Activated CD8-positive, alpha-beta T cell treated with anti-CD3 and anti-CD28 coated beads for 36 hours (primary cell): ENCODE measurements around the gene UQCC3. TPM values are rescaled to one million over a fixed set of nuclear protein-coding genes. Genes with fewer than 3 reads are reported as not detected.
"Not testable (repeated sequence)": the region's sequence is repeated elsewhere in the genome, so short reads cannot be mapped to it uniquely, and the experiment has no call there.

Experiments
- ATAC-seq: fragments of 200-7000 bp; cut with Tn5 transposase; one replicate; pipeline ENCODE4 v1.10.0; 2021; ENCODE audit warnings: mild to moderate bottlenecking, moderate library complexity
- CTCF ChIA-PET: fragments of 350-600 bp; sonication (Branson Sonifier 250); formaldehyde crosslinking; loops from one replicate; lab custom pipeline; 2021; ENCODE audit warnings: antibody characterized with exemption; lab: Charles Lee
- POLR2A ChIA-PET: fragments of 350-600 bp; sonication (Branson Sonifier 250); formaldehyde crosslinking; loops from one replicate; lab custom pipeline; 2021; ENCODE audit warnings: antibody characterized with exemption; lab: Charles Lee
- DNase-seq: peaks from one replicate; pipeline ENCODE4 v3.0.0-alpha.2; 2020
- H3K27ac Mint-ChIP-seq: one replicate; pipeline ENCODE4 v1.8.0; 2021; ENCODE audit warnings: mild to moderate bottlenecking, mixed read lengths
- H3K27me3 Mint-ChIP-seq: one replicate; pipeline ENCODE4 v1.8.0; 2021; ENCODE audit warnings: mixed read lengths
- H3K36me3 Mint-ChIP-seq: one replicate; pipeline ENCODE4 v1.8.0; 2021; ENCODE audit warnings: low read depth, mixed read lengths
- H3K4me1 Mint-ChIP-seq: one replicate; pipeline ENCODE4 v1.8.0; 2021; ENCODE audit warnings: low read depth, mixed read lengths
- H3K4me3 Mint-ChIP-seq: one replicate; pipeline ENCODE4 v1.8.0; 2021; ENCODE audit warnings: mild to moderate bottlenecking, moderate library complexity, mixed read lengths
- H3K9me3 Mint-ChIP-seq: one replicate; pipeline ENCODE4 v1.8.0; 2021; ENCODE audit warnings: mixed read lengths
- CTCF ChIP-seq: fragments of 200-600 bp; IDR thresholded peaks from one replicate; pipeline ENCODE4 v1.8.0; 2022; ENCODE audit warnings: antibody characterized with exemption, mild to moderate bottlenecking
- intact Hi-C: fragments of 100-400 bp; cut with micrococcal nuclease; formaldehyde crosslinking; loops from one replicate; pipeline ENCODE4 v1.10.0; 2022
- total RNA-seq, 2 experiments: library from RNA; stranded (reverse); gene quantifications; one replicate each; pipeline ENCODE4 v1.2.3, GENCODE V29; 2021

The UQCC3 gene
- total RNA-seq, 2 experiments from 2014 or later: 4.7 TPM

DNA sequence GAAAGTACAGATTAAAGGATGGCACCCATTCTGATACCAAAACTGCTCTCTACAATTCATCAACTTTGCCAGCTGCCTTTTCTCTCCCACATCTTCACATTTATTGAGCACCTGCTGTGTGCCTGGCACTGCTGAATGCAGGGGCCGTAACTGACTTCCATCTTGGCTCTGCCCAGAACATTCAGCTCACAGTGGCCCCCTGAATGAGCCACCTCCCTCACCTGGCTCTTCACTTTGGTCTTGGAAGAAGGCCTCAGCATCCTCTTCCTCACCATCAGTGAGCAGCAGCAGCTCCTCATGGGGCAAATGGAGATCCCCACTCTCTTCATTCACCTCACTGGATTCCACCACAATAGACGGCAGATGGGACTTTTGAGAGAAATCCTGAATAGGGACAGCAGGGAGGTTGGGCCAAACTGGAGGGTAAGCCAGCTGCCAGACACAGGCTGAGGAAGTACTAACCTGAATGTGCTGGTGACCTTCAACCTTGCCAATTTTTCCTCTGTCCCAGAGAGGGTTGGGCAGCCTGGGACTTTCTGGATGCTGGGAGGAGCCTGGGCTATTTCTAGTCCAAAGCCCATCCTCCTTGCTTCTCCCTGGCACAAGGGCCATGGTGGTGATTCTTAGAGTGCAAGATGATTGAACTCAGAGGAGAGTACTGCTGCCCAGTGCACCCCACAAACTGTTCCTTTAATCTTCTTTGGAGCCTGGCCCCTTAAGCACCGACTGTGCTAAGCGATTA, 1.9 kb upstream of the UQCC3 start:
- Mint-ChIP-seq H3K9me3 (no peaks in the 10 kb centered on the region), H3K27me3 (no peaks in the 10 kb centered on the region), H3K4me3 (peak overlapping the region; percentile 91), H3K4me1 (peaks cover 36% of the 10 kb centered on the region), H3K36me3 (peaks cover 70% of the 10 kb centered on the region), H3K27ac (peak overlapping the region; percentile 98)
- intact Hi-C loops: loop anchor here (5.0 kb wide), 1 partner anchor 77 kb away; the partner anchor contains the start of gene TUT1
- DNase-seq: no peak
- ChIA-PET CTCF (interaction anchor here (0.9 to 1.3 kb wide), 5 partner anchors 14 to 117 kb away, joined by 3 to 4 read pairs (median 4); partner anchors contain the start of gene TUT1), POLR2A (interaction anchor here (0.7 to 21.7 kb wide), 10 partner anchors 10 to 213 kb away, joined by 3 to 263 read pairs (median 16); partner anchors contain the start of genes B3GAT3, GANAB, INTS5 and ROM1)
- TF ChIP-seq CTCF: no peak
- no peak for ATAC-seq

DNA sequence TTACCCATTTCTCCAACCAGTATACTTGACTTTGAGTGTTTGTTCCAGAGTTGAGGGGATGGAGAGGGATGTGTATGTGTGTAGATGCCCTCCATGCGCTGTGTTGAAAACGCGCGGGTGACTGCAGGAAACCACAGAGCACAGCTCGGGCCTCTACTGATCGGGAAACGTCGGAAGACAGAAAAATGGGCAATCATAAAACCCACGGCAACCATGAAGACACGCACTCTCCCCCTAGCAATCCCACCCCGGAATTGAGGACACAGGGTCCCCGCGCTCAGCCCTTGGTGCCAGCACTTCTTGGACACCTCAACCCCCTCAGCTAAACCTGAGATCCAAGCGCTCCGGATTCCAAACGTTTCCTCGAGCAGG, 251 bp upstream of the UQCC3 start:
- ATAC-seq (peak; percentile 2), DNase-seq (no peak)
- Mint-ChIP-seq H3K27ac (peak overlapping the region; percentile 98), H3K9me3 (no peaks in the 10 kb centered on the region), H3K4me1 (peaks cover 39% of the 10 kb centered on the region), H3K4me3 (peak overlapping the region; percentile 91), H3K36me3 (peaks cover 64% of the 10 kb centered on the region), H3K27me3 (no peaks in the 10 kb centered on the region)
- POLR2A ChIA-PET: interaction anchor here (0.8 to 21.7 kb wide), 30 partner anchors 8 to 269 kb away, joined by 3 to 263 read pairs (median 7); partner anchors contain the start of genes B3GAT3, BSCL2, EEF1G and GANAB
- CTCF ChIA-PET: interaction anchor here (0.7 to 3.9 kb wide), 10 partner anchors 10 to 247 kb away, joined by 3 to 19 read pairs (median 4); partner anchors contain the start of gene TUT1
- intact Hi-C loops: no loop called here
- no peak for TF ChIP-seq CTCF

DNA sequence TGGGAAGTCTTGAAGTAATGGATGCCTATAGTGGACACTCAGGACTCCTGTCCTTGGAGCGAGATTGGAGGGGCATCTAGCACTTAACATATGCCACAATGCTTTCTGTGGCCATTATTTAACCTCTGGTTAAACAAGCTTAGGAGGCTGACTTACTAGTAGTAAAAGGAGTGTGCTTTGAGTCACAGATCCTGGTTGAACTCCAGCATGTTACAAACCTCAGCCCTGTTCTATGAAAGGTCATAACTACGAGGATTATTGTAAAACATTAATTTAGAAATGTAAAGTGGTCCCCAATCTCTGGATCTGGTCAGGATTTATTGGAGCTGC, 1.7 kb downstream of the UQCC3 start:
- H3K36me3 Mint-ChIP-seq: peaks cover 63% of the 10 kb centered on the region

GRCh38 chr11:62675415-62675814, 3.9 kb downstream of the UQCC3 start:
- intact Hi-C loops, DNase-seq, ATAC-seq, H3K9me3 Mint-ChIP-seq, H3K27me3 Mint-ChIP-seq, H3K4me3 Mint-ChIP-seq: not testable (repeated sequence)
- peak overlapping the region; percentile 38 for H3K27ac Mint-ChIP-seq
- POLR2A ChIA-PET: interaction anchor here (1.0 to 21.7 kb wide), 5 partner anchors 9 to 181 kb away, joined by 3 to 263 read pairs (median 48); partner anchors contain the start of genes C11orf98, CSKMT, GANAB and TUT1
- H3K4me1 Mint-ChIP-seq: peaks cover 35% of the 10 kb centered on the region
- CTCF ChIA-PET: interaction anchor here (1.2 to 1.6 kb wide), 2 partner anchors 19 to 30 kb away, joined by 3 to 4 read pairs; no protein-coding TSS in a partner anchor
- H3K36me3 Mint-ChIP-seq: peaks cover 52% of the 10 kb centered on the region

More for the DNA sequence above, 1.7 kb downstream of the UQCC3 start:
- DNase-seq (no peak), ATAC-seq (no peak)
- H3K9me3 Mint-ChIP-seq: no peaks in the 10 kb centered on the region
- peaks cover 43% of the 10 kb centered on the region for H3K4me1 Mint-ChIP-seq
- no peak for TF ChIP-seq CTCF
- peak overlapping the region; percentile 98 for H3K27ac Mint-ChIP-seq
- ChIA-PET CTCF (interaction anchor here (1.0 to 3.9 kb wide), 6 partner anchors 12 to 248 kb away, joined by 3 to 19 read pairs (median 4); partner anchors contain the start of genes TUT1 and ZBTB3), POLR2A (interaction anchor here (0.7 to 21.7 kb wide), 14 partner anchors 7 to 184 kb away, joined by 3 to 263 read pairs (median 5); partner anchors contain the start of genes B3GAT3, BSCL2, C11orf98 and CSKMT)
- H3K27me3 Mint-ChIP-seq: no peaks in the 10 kb centered on the region
- H3K4me3 Mint-ChIP-seq: peak overlapping the region; percentile 91
- intact Hi-C loops: no loop called here

DNA sequence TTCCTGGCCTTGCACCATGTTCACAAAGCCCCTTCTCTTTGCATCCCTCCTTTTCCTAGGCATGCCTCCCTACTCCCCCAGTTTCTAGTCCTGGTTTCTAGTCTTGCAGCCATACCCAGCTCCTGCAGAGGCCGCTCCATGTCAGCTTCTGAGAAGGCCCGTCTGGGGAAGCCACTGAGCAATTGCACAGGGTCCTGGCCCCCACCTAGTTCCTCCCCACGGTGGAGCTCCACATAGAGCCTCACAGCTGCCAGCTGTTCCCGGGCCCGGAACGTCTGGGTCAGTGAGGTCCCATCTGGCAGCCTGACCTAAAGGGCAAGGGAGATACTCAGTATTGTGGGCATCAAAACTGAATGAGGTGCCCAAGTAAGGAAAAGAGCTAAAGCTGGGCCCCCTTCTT, 5.2 kb downstream of the UQCC3 start:
- TF ChIP-seq CTCF: no peak
- no peak for ATAC-seq
- peaks cover 38% of the 10 kb centered on the region for H3K4me1 Mint-ChIP-seq
- no peak overlapping the region for H3K27ac Mint-ChIP-seq
- H3K9me3 Mint-ChIP-seq: no peaks in the 10 kb centered on the region
- DNase-seq: no peak
- peaks cover 41% of the 10 kb centered on the region for H3K36me3 Mint-ChIP-seq
- ChIA-PET CTCF (interaction anchor here (0.7 to 1.6 kb wide), 5 partner anchors 11 to 85 kb away, joined by 3 to 6 read pairs (median 4); partner anchors contain the start of genes C11orf98, CSKMT and TUT1), POLR2A (interaction anchor here (0.9 to 21.7 kb wide), 6 partner anchors 11 to 180 kb away, joined by 3 to 263 read pairs (median 9); partner anchors contain the start of genes C11orf98, CSKMT, GANAB and TUT1)
- H3K4me3 Mint-ChIP-seq: peak overlapping the region; percentile 39
- intact Hi-C loops: no loop called here
- H3K27me3 Mint-ChIP-seq: no peaks in the 10 kb centered on the region
